ENCODE data around the gene COTL1.

GRCh38 chr16:84540194-84540593 is 77.7 kb downstream of the COTL1 start:
- no peak for TF ChIP-seq CTCF (IDR thresholded peaks at IDR 0.05; ENCODE audit: low read length)
- no peak for TF ChIP-seq EZH2 (optimal IDR thresholded peaks at IDR 0.05; ENCODE audit: low read depth, low read length)
